ENCODE results near the gene PSPC1. TPM values are rescaled to one million over a fixed set of nuclear protein-coding genes. Genes with fewer than 3 reads are reported as not detected.

Gene PSPC1
- total RNA-seq, 4 donors from 2014 or later = 42.0 to 82.5 (median 58.8) TPM

- Histone ChIP-seq H3K27ac (no peak overlapping the region), H3K4me1 (peaks cover 0 to 56% (median 4%) of the 10 kb centered on the region in 3 donors), H3K27me3 (no peaks in the 10 kb centered on the region), H3K4me3 (no peak overlapping the region), H3K9me3 (no peaks in the 10 kb centered on the region), H3K36me3 (peaks cover 0 to 32% of the 10 kb centered on the region in 2 donors)
- WGBS, 2 donors (ENCODE audit: low coverage in 1 of 2) = 85 to 87% methylated on average over 4 to 10 of the region's 10 CpGs
- TF ChIP-seq EP300 (IDR thresholded peaks at IDR 0.05) (no peak), POLR2A (IDR thresholded peaks at IDR 0.05) (no peak), POLR2AphosphoS5 (IDR thresholded peaks at IDR 0.05) (no peak), CTCF (IDR thresholded peaks at IDR 0.05) (no peak)
- no peak for ATAC-seq
Observed at GRCh38 chr13:19763618-19764017, 19.1 kb downstream of the PSPC1 start.

DNA sequence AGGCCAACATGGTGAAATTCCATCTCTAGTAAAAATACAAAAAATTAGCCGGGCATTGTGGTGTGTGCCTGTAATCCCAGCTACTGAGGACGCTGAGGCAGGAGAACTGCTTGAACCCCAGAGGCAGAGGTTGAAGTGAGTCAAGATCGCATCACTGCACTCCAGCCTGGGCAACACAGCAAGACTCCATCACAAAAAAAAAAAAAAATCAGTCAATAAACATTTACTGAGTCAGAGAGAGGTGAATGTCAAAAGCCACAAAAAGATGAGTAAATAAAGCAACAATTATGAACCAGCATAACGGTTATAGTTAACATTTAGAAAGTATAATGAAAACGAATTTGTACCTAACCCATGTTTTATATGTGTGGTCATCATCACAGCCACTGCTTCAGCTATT lies 23.1 kb downstream of the PSPC1 start:
- Histone ChIP-seq H3K4me1 (peaks cover 0 to 29% (median 0%) of the 10 kb centered on the region in 3 donors), H3K4me3 (no peak overlapping the region), H3K27me3 (no peaks in the 10 kb centered on the region), H3K9me3 (no peaks in the 10 kb centered on the region), H3K27ac (no peak overlapping the region), H3K36me3 (peaks cover 0 to 69% of the 10 kb centered on the region in 2 donors)
- WGBS, 2 donors (ENCODE audit: low coverage in 1 of 2) = 73 to 86% methylated on average over 3 to 5 of the region's 5 CpGs
- no peak for ATAC-seq
- TF ChIP-seq POLR2A (IDR thresholded peaks at IDR 0.05) (no peak), EP300 (IDR thresholded peaks at IDR 0.05) (no peak), POLR2AphosphoS5 (IDR thresholded peaks at IDR 0.05) (no peak), CTCF (IDR thresholded peaks at IDR 0.05) (no peak)

DNA sequence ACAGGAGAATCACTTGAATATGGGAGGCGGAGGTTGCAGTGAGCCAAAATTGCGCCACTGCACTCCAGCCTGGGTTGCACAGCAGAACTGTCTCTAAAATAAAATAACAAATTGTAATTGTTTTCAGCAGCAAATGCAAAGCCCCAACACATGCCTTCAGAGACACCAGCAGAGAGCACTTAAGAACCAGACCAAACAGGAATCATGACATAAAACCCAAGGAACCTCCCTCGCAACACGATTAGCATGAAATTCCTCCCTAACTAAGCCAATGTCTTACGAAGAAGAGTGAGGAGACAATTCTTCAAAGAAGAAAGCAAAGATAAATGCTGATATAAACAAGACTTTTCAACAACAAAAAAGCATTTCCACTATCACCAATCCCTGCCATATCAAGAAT lies 40.1 kb downstream of the PSPC1 start:
- H3K4me1 ChIP-seq = no peaks in the 10 kb centered on the region
- 83 to 84% methylated on average over 4 to 5 of the region's 5 CpGs for WGBS, 2 donors (ENCODE audit: low coverage in 1 of 2)
- no peak for ATAC-seq
- H3K4me3 ChIP-seq = no peak overlapping the region
- H3K27me3 ChIP-seq = no peaks in the 10 kb centered on the region
- no peaks in the 10 kb centered on the region for H3K9me3 ChIP-seq
- TF ChIP-seq POLR2AphosphoS5 (IDR thresholded peaks at IDR 0.05) = no peak
- TF ChIP-seq CTCF (IDR thresholded peaks at IDR 0.05) = no peak
- TF ChIP-seq POLR2A (IDR thresholded peaks at IDR 0.05) = no peak
- no peak for TF ChIP-seq EP300 (IDR thresholded peaks at IDR 0.05)
- H3K36me3 ChIP-seq = peaks cover 0 to 69% of the 10 kb centered on the region in 2 donors
- no peak overlapping the region for H3K27ac ChIP-seq

GRCh38 chr13:19737844-19738557 lies 44.7 kb downstream of the PSPC1 start:
- peaks cover 0 to 55% of the 10 kb centered on the region in 2 donors for H3K36me3 ChIP-seq
- TF ChIP-seq POLR2A (IDR thresholded peaks at IDR 0.05) (no peak), POLR2AphosphoS5 (IDR thresholded peaks at IDR 0.05) (no peak), EP300 (IDR thresholded peaks at IDR 0.05) (no peak), CTCF (IDR thresholded peaks at IDR 0.05) (no peak)
- H3K9me3 ChIP-seq = no peaks in the 10 kb centered on the region
- H3K4me1 ChIP-seq = peaks cover 0 to 3% (median 0%) of the 10 kb centered on the region in 3 donors
- 82 to 83% methylated on average over 2 to 4 of the region's 4 CpGs for WGBS, 2 donors (ENCODE audit: low coverage in 1 of 2)
- H3K4me3 ChIP-seq = no peak overlapping the region
- H3K27ac ChIP-seq = no peak overlapping the region
- no peak for ATAC-seq
- H3K27me3 ChIP-seq = no peaks in the 10 kb centered on the region

DNA sequence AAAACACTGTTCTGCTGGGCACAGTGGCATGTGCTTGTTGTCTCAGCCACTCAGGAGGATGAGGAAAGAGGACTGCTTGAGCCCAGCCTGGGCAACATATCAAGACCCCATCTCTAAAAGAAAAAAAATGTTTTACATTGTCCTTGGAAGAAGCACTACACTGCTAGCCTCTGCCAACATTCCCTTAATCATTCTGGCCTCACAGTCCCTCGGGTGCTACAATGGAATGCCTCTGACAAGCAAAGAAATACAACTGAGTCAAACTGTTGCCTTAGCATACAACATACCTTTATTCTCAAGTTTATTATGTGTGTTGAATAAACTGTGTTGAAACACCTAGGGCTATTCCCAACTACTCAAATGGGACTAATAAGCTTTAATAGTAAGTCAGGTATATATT lies 56.1 kb downstream of the PSPC1 start:
- 29 to 40% methylated on average over 1 of the region's 1 CpG for WGBS, 2 donors (ENCODE audit: low coverage in 1 of 2)
- H3K9me3 ChIP-seq = no peaks in the 10 kb centered on the region
- H3K36me3 ChIP-seq = peaks cover 0 to 46% of the 10 kb centered on the region in 2 donors
- no peak overlapping the region for H3K27ac ChIP-seq
- H3K4me1 ChIP-seq = no peaks in the 10 kb centered on the region
- no peak overlapping the region for H3K4me3 ChIP-seq
- H3K27me3 ChIP-seq = no peaks in the 10 kb centered on the region
- TF ChIP-seq EP300 (IDR thresholded peaks at IDR 0.05) = no peak
- TF ChIP-seq POLR2A (IDR thresholded peaks at IDR 0.05) = no peak
- TF ChIP-seq CTCF (IDR thresholded peaks at IDR 0.05) = no peak
- ATAC-seq = no peak

All from gastroesophageal sphincter (tissue), 4 donors.